ENCODE data around the gene TOR4A.

The TOR4A gene

GRCh38 chr9:137232510-137232909 is 45.0 kb upstream of the TOR4A start:
- Histone ChIP-seq H3K36me3 (ENCODE audit: control insufficient read depth in 5 of 5, insufficient read depth in 5 of 5, low read length in 5 of 5) (no peaks in the 10 kb centered on the region), H3K9me3 (ENCODE audit: control insufficient read depth in 5 of 5, low read length in 5 of 5) (no peaks in the 10 kb centered on the region), H3K4me3 (ENCODE audit: low read depth in 1 of 5, low read length in 5 of 5) (no peak overlapping the region), H3K9ac (ENCODE audit: low read length in 5 of 5) (no peak overlapping the region), H3K27me3 (ENCODE audit: control insufficient read depth in 5 of 5, insufficient read depth in 4 of 5, low read length in 5 of 5) (peaks cover 51 to 69% (median 63%) of the 10 kb centered on the region in 5 donors), H3K4me1 (ENCODE audit: control insufficient read depth in 5 of 5, insufficient read depth in 5 of 5, low read length in 5 of 5) (peaks cover 0 to 19% (median 12%) of the 10 kb centered on the region in 5 donors), H3K27ac (ENCODE audit: low read depth, low read length) (no peak overlapping the region)

- Histone ChIP-seq H3K27ac (ENCODE audit: low read depth, low read length) (no peak overlapping the region), H3K4me3 (ENCODE audit: low read depth in 1 of 5, low read length in 5 of 5) (no peak overlapping the region), H3K9ac (ENCODE audit: low read length in 5 of 5) (no peak overlapping the region), H3K27me3 (ENCODE audit: control insufficient read depth in 5 of 5, insufficient read depth in 4 of 5, low read length in 5 of 5) (peaks cover 51 to 65% (median 60%) of the 10 kb centered on the region in 5 donors), H3K9me3 (ENCODE audit: control insufficient read depth in 5 of 5, low read length in 5 of 5) (no peaks in the 10 kb centered on the region), H3K4me1 (ENCODE audit: control insufficient read depth in 5 of 5, insufficient read depth in 5 of 5, low read length in 5 of 5) (peaks cover 0 to 19% (median 12%) of the 10 kb centered on the region in 5 donors), H3K36me3 (ENCODE audit: control insufficient read depth in 5 of 5, insufficient read depth in 5 of 5, low read length in 5 of 5) (no peaks in the 10 kb centered on the region)
These were observed 44.2 kb upstream of the TOR4A start for GRCh38 chr9:137233143-137233980.

DNA sequence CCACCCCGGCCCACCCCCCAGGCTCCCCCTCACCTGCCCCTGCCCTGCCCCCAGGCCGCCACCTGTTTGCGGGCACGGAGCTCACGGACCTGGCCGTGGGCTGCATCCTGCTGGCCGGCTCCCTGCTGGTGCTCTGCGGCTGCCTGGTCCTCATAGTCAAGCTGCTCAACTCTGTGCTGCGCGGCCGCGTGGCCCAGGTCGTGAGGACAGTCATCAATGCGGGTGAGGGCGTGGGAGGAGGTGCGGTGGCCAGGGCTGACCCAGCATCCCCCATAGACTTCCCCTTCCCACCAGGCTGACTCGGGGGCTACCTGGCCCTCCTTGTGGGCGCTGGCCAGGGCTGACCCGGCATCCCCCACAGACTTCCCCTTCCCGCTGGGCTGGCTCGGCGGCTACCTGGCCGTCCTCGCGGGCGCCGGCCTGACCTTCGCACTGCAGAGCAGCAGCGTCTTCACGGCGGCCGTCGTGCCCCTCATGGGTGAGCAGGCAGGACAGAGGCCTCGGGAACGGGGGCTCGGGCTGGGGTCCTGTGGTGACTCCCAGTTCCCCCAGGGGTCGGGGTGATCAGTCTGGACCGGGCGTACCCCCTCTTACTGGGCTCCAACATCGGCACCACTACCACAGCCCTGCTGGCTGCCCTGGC is 43.4 kb upstream of the TOR4A start:
- no peak overlapping the region for H3K27ac ChIP-seq (ENCODE audit: low read depth, low read length)
- H3K27me3 ChIP-seq (ENCODE audit: control insufficient read depth in 5 of 5, insufficient read depth in 4 of 5, low read length in 5 of 5), result peaks cover 45 to 56% (median 51%) of the 10 kb centered on the region in 5 donors
- H3K4me3 ChIP-seq (ENCODE audit: low read depth in 1 of 5, low read length in 5 of 5), result no peak overlapping the region
- peaks cover 0 to 25% (median 15%) of the 10 kb centered on the region in 5 donors for H3K4me1 ChIP-seq (ENCODE audit: control insufficient read depth in 5 of 5, insufficient read depth in 5 of 5, low read length in 5 of 5)
- no peaks in the 10 kb centered on the region for H3K36me3 ChIP-seq (ENCODE audit: control insufficient read depth in 5 of 5, insufficient read depth in 5 of 5, low read length in 5 of 5)
- no peak overlapping the region for H3K9ac ChIP-seq (ENCODE audit: low read length in 5 of 5)
- H3K9me3 ChIP-seq (ENCODE audit: control insufficient read depth in 5 of 5, low read length in 5 of 5), result no peaks in the 10 kb centered on the region

DNA sequence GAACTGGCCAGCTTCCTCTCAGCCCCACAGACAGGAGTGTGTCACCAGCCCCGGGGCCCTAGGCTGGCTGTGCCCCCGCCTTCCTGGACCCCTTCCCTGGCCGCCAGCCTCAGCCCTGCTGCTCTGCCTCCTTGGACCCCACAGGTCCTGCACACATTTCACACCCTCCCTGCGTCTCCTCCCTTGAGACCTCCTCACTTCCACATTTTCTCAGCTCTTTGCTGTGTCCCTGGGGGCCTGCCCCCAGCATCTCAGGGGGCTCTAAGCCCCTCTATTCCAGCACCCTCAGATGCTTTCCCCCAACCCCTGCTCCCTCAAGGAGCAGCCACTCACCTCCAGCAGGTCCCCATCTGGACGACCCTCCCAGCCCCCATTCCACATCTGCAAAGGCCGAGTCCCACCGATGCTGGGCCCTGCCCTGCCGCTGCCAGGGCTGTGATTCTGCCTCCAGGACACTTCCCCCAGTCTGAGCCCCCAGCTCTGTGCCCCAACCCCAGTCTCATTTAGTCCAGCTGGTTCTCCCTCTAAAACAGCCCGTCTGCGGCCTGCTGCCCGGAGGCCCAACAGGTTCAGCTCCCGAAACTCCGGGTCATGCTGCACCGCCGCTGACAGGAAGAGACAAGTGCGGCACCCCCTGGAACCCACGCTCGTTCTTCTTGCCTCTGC is 42.6 kb upstream of the TOR4A start:
- no peaks in the 10 kb centered on the region for H3K36me3 ChIP-seq (ENCODE audit: control insufficient read depth in 5 of 5, insufficient read depth in 5 of 5, low read length in 5 of 5)
- H3K27ac ChIP-seq (ENCODE audit: low read depth, low read length), result no peak overlapping the region
- no peak overlapping the region for H3K9ac ChIP-seq (ENCODE audit: low read length in 5 of 5)
- H3K4me3 ChIP-seq (ENCODE audit: low read depth in 1 of 5, low read length in 5 of 5), result no peak overlapping the region
- peaks cover 0 to 31% (median 21%) of the 10 kb centered on the region in 5 donors for H3K4me1 ChIP-seq (ENCODE audit: control insufficient read depth in 5 of 5, insufficient read depth in 5 of 5, low read length in 5 of 5)
- H3K9me3 ChIP-seq (ENCODE audit: control insufficient read depth in 5 of 5, low read length in 5 of 5), result no peaks in the 10 kb centered on the region
- H3K27me3 ChIP-seq (ENCODE audit: control insufficient read depth in 5 of 5, insufficient read depth in 4 of 5, low read length in 5 of 5), result peaks cover 39 to 49% (median 45%) of the 10 kb centered on the region in 5 donors

- Histone ChIP-seq H3K27ac (ENCODE audit: low read depth, low read length) (no peak overlapping the region), H3K27me3 (ENCODE audit: control insufficient read depth in 5 of 5, insufficient read depth in 4 of 5, low read length in 5 of 5) (peaks cover 33 to 42% (median 38%) of the 10 kb centered on the region in 5 donors), H3K9ac (ENCODE audit: low read length in 5 of 5) (peak overlapping the region in 2 of 5 donors; percentile 38 to 41), H3K9me3 (ENCODE audit: control insufficient read depth in 5 of 5, low read length in 5 of 5) (no peaks in the 10 kb centered on the region), H3K36me3 (ENCODE audit: control insufficient read depth in 5 of 5, insufficient read depth in 5 of 5, low read length in 5 of 5) (no peaks in the 10 kb centered on the region), H3K4me3 (ENCODE audit: low read depth in 1 of 5, low read length in 5 of 5) (peak overlapping the region in 1 of 5 donors; percentile 46), H3K4me1 (ENCODE audit: control insufficient read depth in 5 of 5, insufficient read depth in 5 of 5, low read length in 5 of 5) (peaks cover 0 to 37% (median 24%) of the 10 kb centered on the region in 5 donors)
These were observed 41.9 kb upstream of the TOR4A start for GRCh38 chr9:137235424-137236237.

DNA sequence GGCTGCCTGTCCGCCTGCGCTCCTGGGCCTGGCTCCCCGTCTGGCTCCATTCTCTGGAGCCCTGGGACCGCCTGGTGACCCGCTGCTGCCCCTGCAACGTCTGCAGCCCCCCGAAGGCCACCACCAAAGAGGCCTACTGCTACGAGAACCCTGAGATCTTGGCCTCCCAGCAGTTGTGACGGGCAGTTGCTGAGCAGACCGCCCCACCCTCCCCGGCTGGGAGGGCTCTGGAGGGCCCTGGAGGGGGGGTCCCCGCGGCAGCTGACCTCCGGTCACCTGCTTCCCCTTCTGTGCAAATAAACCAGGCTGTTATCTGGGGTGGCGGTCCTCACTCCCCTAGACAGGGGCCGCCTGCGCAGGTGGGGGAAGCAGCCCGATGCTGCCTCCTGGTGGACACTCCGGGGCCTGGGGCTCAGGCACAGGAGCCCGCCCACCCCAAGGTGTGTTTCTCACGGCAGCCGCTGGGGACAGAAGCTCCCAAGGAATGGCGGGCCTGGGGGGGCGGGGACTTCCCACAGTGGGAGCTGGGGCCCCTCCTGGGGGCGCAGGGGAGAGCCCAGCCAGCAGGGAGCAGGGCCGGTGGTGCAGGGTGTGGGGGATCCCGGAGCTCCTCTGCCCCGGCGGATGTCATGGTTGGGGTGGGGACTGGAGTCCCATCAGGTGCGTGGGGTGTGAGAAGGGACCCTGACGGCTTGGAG is 41.1 kb upstream of the TOR4A start:
- Histone ChIP-seq H3K9ac (ENCODE audit: low read length in 5 of 5) (peak overlapping the region in 2 of 5 donors; percentile 38 to 41), H3K4me1 (ENCODE audit: control insufficient read depth in 5 of 5, insufficient read depth in 5 of 5, low read length in 5 of 5) (peaks cover 0 to 37% (median 24%) of the 10 kb centered on the region in 5 donors), H3K4me3 (ENCODE audit: low read depth in 1 of 5, low read length in 5 of 5) (peak overlapping the region in 1 of 5 donors; percentile 46)

DNA sequence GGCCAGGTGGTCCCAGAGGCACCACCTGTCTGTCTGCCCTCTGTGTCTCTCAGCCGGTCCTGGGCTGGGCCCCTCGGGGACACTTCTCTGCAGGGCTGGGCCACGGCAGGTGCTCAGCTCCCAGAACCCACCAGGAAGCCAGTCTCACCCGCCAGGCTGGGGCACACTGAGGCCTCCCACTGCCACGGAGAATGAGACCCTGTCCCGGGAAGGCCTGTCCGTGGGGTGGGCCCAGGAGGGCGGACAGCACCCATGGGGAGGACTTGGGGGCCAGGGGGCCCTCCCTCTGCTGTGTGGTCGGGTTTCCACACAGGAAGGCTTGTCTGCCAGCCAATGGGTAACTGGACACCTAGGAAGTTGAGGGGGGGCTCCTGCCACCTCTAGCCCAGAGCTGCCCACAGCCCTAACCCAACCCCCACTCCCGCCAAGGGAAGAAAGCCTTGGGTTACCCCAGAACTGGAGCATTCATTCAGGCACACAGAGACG is 40.5 kb upstream of the TOR4A start:
- H3K9ac ChIP-seq (ENCODE audit: low read length in 5 of 5), result no peak overlapping the region
- peaks cover 20 to 28% (median 26%) of the 10 kb centered on the region in 5 donors for H3K27me3 ChIP-seq (ENCODE audit: control insufficient read depth in 5 of 5, insufficient read depth in 4 of 5, low read length in 5 of 5)
- H3K4me3 ChIP-seq (ENCODE audit: low read depth in 1 of 5, low read length in 5 of 5), result no peak overlapping the region
- peaks cover 0 to 1% (median under 1%) of the 10 kb centered on the region in 5 donors for H3K36me3 ChIP-seq (ENCODE audit: control insufficient read depth in 5 of 5, insufficient read depth in 5 of 5, low read length in 5 of 5)
- no peaks in the 10 kb centered on the region for H3K9me3 ChIP-seq (ENCODE audit: control insufficient read depth in 5 of 5, low read length in 5 of 5)
- H3K4me1 ChIP-seq (ENCODE audit: control insufficient read depth in 5 of 5, insufficient read depth in 5 of 5, low read length in 5 of 5), result peaks cover 1 to 42% (median 26%) of the 10 kb centered on the region in 5 donors
- no peak overlapping the region for H3K27ac ChIP-seq (ENCODE audit: low read depth, low read length)

More for the DNA sequence above, 41.1 kb upstream of the TOR4A start:
- Histone ChIP-seq H3K27ac (ENCODE audit: low read depth, low read length) (no peak overlapping the region), H3K27me3 (ENCODE audit: control insufficient read depth in 5 of 5, insufficient read depth in 4 of 5, low read length in 5 of 5) (peaks cover 25 to 34% (median 31%) of the 10 kb centered on the region in 5 donors), H3K36me3 (ENCODE audit: control insufficient read depth in 5 of 5, insufficient read depth in 5 of 5, low read length in 5 of 5) (no peaks in the 10 kb centered on the region), H3K9me3 (ENCODE audit: control insufficient read depth in 5 of 5, low read length in 5 of 5) (no peaks in the 10 kb centered on the region)

DNA sequence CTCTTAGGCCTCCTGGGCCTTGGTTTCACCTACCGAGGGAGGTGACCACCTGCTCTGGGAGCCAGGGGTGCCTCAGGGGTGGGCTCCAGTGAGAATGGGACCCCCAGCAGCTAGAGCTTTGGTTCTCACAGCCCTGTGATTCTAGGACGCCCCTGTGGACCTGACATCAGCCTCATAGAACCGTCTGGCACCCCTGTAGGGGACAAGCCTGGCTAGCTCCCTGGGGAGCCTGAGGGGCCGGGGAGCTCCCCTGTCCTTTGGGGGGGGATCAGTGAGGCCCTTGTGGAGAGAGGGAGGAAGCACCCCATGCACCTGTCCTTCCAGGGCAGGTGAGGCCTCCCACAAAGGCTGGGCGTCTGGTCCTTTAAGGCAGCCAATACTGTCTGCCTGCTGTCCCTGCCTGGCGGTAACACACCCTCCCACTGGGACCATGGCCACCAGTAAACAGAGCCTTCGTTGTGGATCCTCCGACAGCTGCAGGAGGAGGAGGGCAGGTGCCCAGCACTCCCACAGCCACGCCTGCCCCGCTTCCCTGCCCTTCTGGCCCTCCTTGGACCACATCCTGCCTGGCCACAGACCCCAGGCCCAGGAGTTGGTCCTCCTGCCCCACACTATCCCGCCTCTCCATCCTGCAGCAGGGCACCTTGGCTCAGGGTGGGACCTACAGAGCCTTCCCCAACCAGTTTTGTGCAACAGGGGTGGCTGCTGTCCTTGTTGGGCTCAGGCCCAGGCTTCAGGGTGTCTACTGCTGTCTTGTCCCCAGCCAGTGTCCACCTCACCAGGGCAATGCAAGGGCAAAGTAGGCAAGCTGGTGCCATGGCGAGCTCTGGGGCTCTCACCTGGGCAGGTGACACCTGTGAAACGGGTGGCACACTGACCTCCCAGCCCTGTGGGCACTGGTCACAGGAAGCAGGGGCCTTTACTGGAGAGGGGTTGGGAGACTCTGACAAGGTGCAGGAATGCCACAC is 39.5 kb upstream of the TOR4A start:
- H3K9ac ChIP-seq (ENCODE audit: low read length in 5 of 5), result no peak overlapping the region
- H3K36me3 ChIP-seq (ENCODE audit: control insufficient read depth in 5 of 5, insufficient read depth in 5 of 5, low read length in 5 of 5), result peaks cover 0 to 12% (median 11%) of the 10 kb centered on the region in 5 donors
- no peak overlapping the region for H3K4me3 ChIP-seq (ENCODE audit: low read depth in 1 of 5, low read length in 5 of 5)
- H3K27ac ChIP-seq (ENCODE audit: low read depth, low read length), result no peak overlapping the region
- H3K4me1 ChIP-seq (ENCODE audit: control insufficient read depth in 5 of 5, insufficient read depth in 5 of 5, low read length in 5 of 5), result peaks cover 8 to 52% (median 36%) of the 10 kb centered on the region in 5 donors
- peaks cover 16 to 21% (median 19%) of the 10 kb centered on the region in 5 donors for H3K27me3 ChIP-seq (ENCODE audit: control insufficient read depth in 5 of 5, insufficient read depth in 4 of 5, low read length in 5 of 5)
- no peaks in the 10 kb centered on the region for H3K9me3 ChIP-seq (ENCODE audit: control insufficient read depth in 5 of 5, low read length in 5 of 5)

All from subcutaneous abdominal adipose tissue (tissue), 5 donors.